ENCODE results near the gene SNAI3. TPM values are rescaled to one million over a fixed set of nuclear protein-coding genes. Genes with fewer than 3 reads are reported as not detected.

The SNAI3 gene
- total RNA-seq, 1 experiment from 2014 or later, result 9.1 TPM

- no peak for TF ChIP-seq FOXP4 (CRISPR knock-in tag; IDR thresholded peaks at IDR 0.05)
- no peak for TF ChIP-seq ELF4 (CRISPR knock-in tag; IDR thresholded peaks at IDR 0.05; ENCODE audit: low read depth)
- TF ChIP-seq STAT6 (CRISPR knock-in tag; conservative IDR thresholded peaks at IDR 0.05; ENCODE audit: low read depth), result no peak
- no peak for TF ChIP-seq ZSCAN18 (CRISPR knock-in tag; IDR thresholded peaks at IDR 0.05)
- no peak for TF ChIP-seq ZNF671 (CRISPR knock-in tag; IDR thresholded peaks at IDR 0.05)
- no peak for TF ChIP-seq ATF3 (CRISPR knock-in tag; conservative IDR thresholded peaks at IDR 0.05)
- no peak for TF ChIP-seq USF2 (CRISPR knock-in tag; IDR thresholded peaks at IDR 0.05)
- no peak for TF ChIP-seq PRRX2 (CRISPR knock-in tag; IDR thresholded peaks at IDR 0.05)
- TF ChIP-seq ZNF423 (CRISPR knock-in tag; IDR thresholded peaks at IDR 0.05), result no peak
- no peak for TF ChIP-seq CREB1 (CRISPR knock-in tag; IDR thresholded peaks at IDR 0.05)
- Mint-ChIP-seq H3K4me1 (peaks cover 4% of the 10 kb centered on the region), H3K36me3 (peaks cover 3% of the 10 kb centered on the region; the same call in 1 of the 2 replicates), H3K9me3 (no peaks in the 10 kb centered on the region), H3K4me3 (no peak overlapping the region), H3K27ac (no peak overlapping the region), H3K27me3 (ENCODE audit: low read depth) (no peaks in the 10 kb centered on the region)
- DNase-seq (ENCODE audit: low spot score) (no peak), ATAC-seq (no peak)
- ChIA-PET CTCF (interaction anchor here (1.8 kb wide), 1 partner anchor 14 kb away, joined by 6 read pairs; no protein-coding TSS in a partner anchor), POLR2A (no interaction called here)
Measured at GRCh38 chr16:88699180-88699579, 12.9 kb upstream of the SNAI3 start.

GRCh38 chr16:88698646-88699045 lies 12.3 kb upstream of the SNAI3 start:
- H3K27me3 Mint-ChIP-seq (ENCODE audit: low read depth), result no peaks in the 10 kb centered on the region
- H3K27ac Mint-ChIP-seq, result no peak overlapping the region
- POLR2A ChIA-PET, result no interaction called here
- H3K4me3 Mint-ChIP-seq, result no peak overlapping the region
- no peaks in the 10 kb centered on the region for H3K4me1 Mint-ChIP-seq
- CTCF ChIA-PET, result interaction anchor here (1.0 to 2.2 kb wide), 10 partner anchors 11 to 138 kb away, joined by 3 to 21 read pairs (median 4); partner anchors contain the start of gene IL17C
- peaks cover 3% of the 10 kb centered on the region; the same call in 1 of the 2 replicates for H3K36me3 Mint-ChIP-seq
- DNase-seq (ENCODE audit: low spot score) (no peak), ATAC-seq (no peak)
- H3K9me3 Mint-ChIP-seq, result no peaks in the 10 kb centered on the region
- TF ChIP-seq E2F1 (CRISPR knock-in tag; IDR thresholded peaks at IDR 0.05), result no peak
- TF ChIP-seq ZNF317 (CRISPR knock-in tag; IDR thresholded peaks at IDR 0.05; ENCODE audit: borderline replicate concordance, low read depth), result no peak
- no peak for TF ChIP-seq MAX (CRISPR knock-in tag; IDR thresholded peaks at IDR 0.05)
- no peak for TF ChIP-seq ZNF121 (CRISPR knock-in tag; IDR thresholded peaks at IDR 0.05)
- TF ChIP-seq PRRX2 (CRISPR knock-in tag; IDR thresholded peaks at IDR 0.05), result no peak
- no peak for TF ChIP-seq ETV6 (CRISPR knock-in tag; IDR thresholded peaks at IDR 0.05)
- no peak for TF ChIP-seq IRF1 (CRISPR knock-in tag; IDR thresholded peaks at IDR 0.05)
- TF ChIP-seq NR1H2 (CRISPR knock-in tag; IDR thresholded peaks at IDR 0.05), result no peak
- no peak for TF ChIP-seq ZBTB43 (CRISPR knock-in tag; IDR thresholded peaks at IDR 0.05)
- TF ChIP-seq ATF1 (CRISPR knock-in tag; IDR thresholded peaks at IDR 0.05), result no peak
- TF ChIP-seq ZNF416 (CRISPR knock-in tag; IDR thresholded peaks at IDR 0.05), result no peak
- no peak for TF ChIP-seq AR (CRISPR knock-in tag; IDR thresholded peaks at IDR 0.05)
- no peak for TF ChIP-seq EMX1 (CRISPR knock-in tag; IDR thresholded peaks at IDR 0.05)
